IMR-90 (cell line): ENCODE measurements around the gene STUM. TPM values are rescaled to one million over a fixed set of nuclear protein-coding genes. Genes with fewer than 3 reads are reported as not detected.

Experiments
- ATAC-seq: fragments of 200-7000 bp; cut with Tn5 transposase; 2 replicates; pipeline ENCODE4 v1.9.1; 2020; ENCODE audit warnings: low read depth, mild to moderate bottlenecking, moderate library complexity
- BruUV-seq: library from RNA; stranded (reverse); fragments of 400-500 nt; replicated peaks from 2 replicates; lab custom pipeline; 2021; lab: Mats Ljungman, UMichigan
- CTCF ChIA-PET: fragments of 300-600 bp; formaldehyde crosslinking; extraction: SDS; loops from one replicate; lab custom pipeline; 2021; ENCODE audit warnings: antibody characterized with exemption; lab: Yijun Ruan, JAX
- POLR2A ChIA-PET: fragments of 300-600 bp; sonication (Branson Sonifier 250); formaldehyde crosslinking; loops from one replicate; lab custom pipeline; 2022; ENCODE audit warnings: antibody characterized with exemption; ENCODE audit not compliant: unreplicated experiment; lab: Charles Lee
- DNase-seq: peaks from one replicate; pipeline ENCODE4 v3.0.0; 2013
- H2AFZ ChIP-seq: replicated peaks from 2 replicates; pipeline ENCODE3; 2013; ENCODE audit warnings: low read length, mild to moderate bottlenecking; ENCODE audit not compliant: poor library complexity
- H2AK5ac ChIP-seq: 2 replicates; pipeline ENCODE4 v1.6.1; 2013; ENCODE audit warnings: low read depth, low read length, inconsistent platforms
- H2AK9ac ChIP-seq: replicated peaks from 2 replicates; pipeline ENCODE3; 2013; ENCODE audit warnings: mild to moderate bottlenecking, low read depth, low read length, moderate library complexity; ENCODE audit not compliant: poor library complexity
- H2BK120ac ChIP-seq: 2 replicates; pipeline ENCODE4 v1.6.1; 2013; ENCODE audit warnings: low read depth, low read length, inconsistent platforms
- H2BK15ac ChIP-seq: 3 replicates; pipeline ENCODE4 v1.6.1; 2013; ENCODE audit warnings: low read depth, low read length, inconsistent platforms
- H2BK20ac ChIP-seq: 2 replicates; pipeline ENCODE4 v1.6.1; 2013; ENCODE audit warnings: low read depth, mild to moderate bottlenecking, inconsistent platforms, low read length, moderate library complexity
- H2BK5ac ChIP-seq: 2 replicates; pipeline ENCODE4 v1.6.1; 2013; ENCODE audit warnings: mild to moderate bottlenecking, low read depth, low read length, inconsistent platforms; ENCODE audit not compliant: poor library complexity, severe bottlenecking
- H3K14ac ChIP-seq: replicated peaks from 2 replicates; pipeline ENCODE4 v1.6.1; 2013; ENCODE audit warnings: low read depth, low read length, inconsistent platforms
- H3K18ac ChIP-seq: 2 replicates; pipeline ENCODE4 v1.6.1; 2013; ENCODE audit warnings: low read depth, low read length, control low read depth
- H3K23ac ChIP-seq: 2 replicates; pipeline ENCODE4 v1.6.1; 2013; ENCODE audit warnings: low read depth, low read length, inconsistent platforms
- H3K27ac ChIP-seq: 2 replicates; pipeline ENCODE4 v1.5.1; 2013; ENCODE audit warnings: mild to moderate bottlenecking, control low read depth, low read length; ENCODE audit not compliant: insufficient read depth
- H3K27me3 ChIP-seq: 2 replicates; pipeline ENCODE4 v1.6.1; 2013; ENCODE audit warnings: low read length; ENCODE audit not compliant: control insufficient read depth, insufficient read depth
- H3K36me3 ChIP-seq: 2 replicates; pipeline ENCODE4 v1.6.1; 2013; ENCODE audit warnings: low read length, mixed read lengths; ENCODE audit not compliant: control insufficient read depth, insufficient read depth
- H3K4ac ChIP-seq: 2 replicates; pipeline ENCODE4 v1.6.1; 2013; ENCODE audit warnings: low read depth, low read length, inconsistent platforms
- H3K4me1 ChIP-seq: 2 replicates; pipeline ENCODE4 v1.6.1; 2013; ENCODE audit warnings: low read length, mixed read lengths; ENCODE audit not compliant: control insufficient read depth, insufficient read depth
- H3K4me2 ChIP-seq: 2 replicates; pipeline ENCODE4 v1.6.1; 2013; ENCODE audit warnings: low read depth, mild to moderate bottlenecking, control low read depth, low read length, moderate library complexity
- H3K4me3 ChIP-seq: 2 replicates; pipeline ENCODE4 v1.5.1; 2013; ENCODE audit warnings: low read depth, mild to moderate bottlenecking, control low read depth, low read length, moderate library complexity; ENCODE audit not compliant: insufficient read depth
- H3K56ac ChIP-seq: 2 replicates; pipeline ENCODE4 v1.6.1; 2013; ENCODE audit warnings: low read length, inconsistent platforms; ENCODE audit not compliant: insufficient read depth; ENCODE audit errors: extremely low read depth
- H3K79me1 ChIP-seq, 2 experiments: 2 replicates each; pipeline ENCODE4 v1.6.1; 2013; ENCODE audit warnings: low read length in 2 of 2, inconsistent platforms in 1 of 2, low read depth in 1 of 2
- H3K9ac ChIP-seq: 2 replicates; pipeline ENCODE4 v1.6.1; 2013; ENCODE audit warnings: low read depth, low read length, control low read depth
- H3K9me1 ChIP-seq: 2 replicates; pipeline ENCODE4 v1.6.1; 2013; ENCODE audit warnings: low read length, inconsistent platforms; ENCODE audit not compliant: insufficient read depth
- H3K9me3 ChIP-seq: 2 replicates; pipeline ENCODE4 v1.6.1; 2013; ENCODE audit warnings: low read length; ENCODE audit not compliant: control insufficient read depth, insufficient read depth
- H4K20me1 ChIP-seq: 2 replicates; pipeline ENCODE4 v1.6.1; 2013; ENCODE audit warnings: low read length, inconsistent platforms; ENCODE audit not compliant: insufficient read depth
- H4K5ac ChIP-seq: 2 replicates; pipeline ENCODE4 v1.6.1; 2013; ENCODE audit warnings: mild to moderate bottlenecking, low read depth, low read length, control low read depth
- H4K8ac ChIP-seq, 2 experiments: 2 replicates each; pipeline ENCODE4 v1.6.1; 2013; ENCODE audit warnings: low read depth in 2 of 2, low read length in 2 of 2, control low read depth in 1 of 2, inconsistent platforms in 1 of 2
- H4K91ac ChIP-seq: 2 replicates; pipeline ENCODE4 v1.6.1; 2013; ENCODE audit warnings: low read depth, low read length, inconsistent platforms; ENCODE audit not compliant: insufficient read depth
- BHLHE40 ChIP-seq: fragments of 150-350 bp; IDR thresholded peaks from 2 replicates; pipeline ENCODE4 v1.6.1; 2016; ENCODE audit warnings: mild to moderate bottlenecking, low read depth, low read length
- CEBPB ChIP-seq: IDR thresholded peaks from 2 replicates; pipeline ENCODE4 v1.6.1; 2012; ENCODE audit warnings: low read depth, low read length, improper control_type of control experiment
- CHD1 ChIP-seq: IDR thresholded peaks from 2 replicates; pipeline ENCODE4 v1.6.1; 2012; ENCODE audit warnings: low read depth, low read length, improper control_type of control experiment
- CTCF ChIP-seq: conservative IDR thresholded peaks from 2 replicates; pipeline ENCODE4 v1.5.1; 2012; ENCODE audit warnings: mild to moderate bottlenecking, low read depth, low read length, improper control_type of control experiment
- MAFK ChIP-seq: IDR thresholded peaks from 2 replicates; pipeline ENCODE4 v1.6.1; 2012; ENCODE audit warnings: low read depth, low read length, improper control_type of control experiment
- MAZ ChIP-seq: IDR thresholded peaks from 2 replicates; pipeline ENCODE4 v1.6.1; 2012; ENCODE audit warnings: low read depth, mild to moderate bottlenecking, low read length, improper control_type of control experiment, moderate library complexity, borderline replicate concordance
- MXI1 ChIP-seq: IDR thresholded peaks from 2 replicates; pipeline ENCODE4 v1.6.1; 2012; ENCODE audit warnings: low read depth, mild to moderate bottlenecking, low read length, moderate library complexity, borderline replicate concordance
- NFE2L2 ChIP-seq: fragments of 150-350 bp; IDR thresholded peaks from 2 replicates; pipeline ENCODE4 v1.6.1; 2016; ENCODE audit warnings: low read depth, mild to moderate bottlenecking, low read length
- SMC3 ChIP-seq: fragments of 150-350 bp; IDR thresholded peaks from 2 replicates; pipeline ENCODE4 v1.6.1; 2016; ENCODE audit warnings: low read depth, mild to moderate bottlenecking, antibody characterized with exemption, low read length, moderate library complexity
- WGBS, 2 experiments: methylation state at CpG; one replicate each; pipeline versions ENCODE4 v1.1.5 to v1.1.7; 2013; ENCODE audit warnings: missing lambda C conversion rate in 2 of 2; ENCODE audit not compliant: insufficient read length in 1 of 2; ENCODE audit errors: extremely low coverage in 2 of 2; 5-methylcytosine and 5-hydroxymethylcytosine counted together
- dilution Hi-C: fragments of 300-500 bp; cut with HindIII; formaldehyde crosslinking; loops from one replicate; pipeline ENCODE4 v1.14.3; 2018; ENCODE audit warnings: low sequenced_read_pairs; ENCODE audit not compliant: unreplicated experiment
- in situ Hi-C: fragments of 300-500 bp; cut with MboI; formaldehyde crosslinking; loops from 3 replicates; pipeline ENCODE4 v1.14.3; 2019; ENCODE audit warnings: low sequenced_read_pairs, inconsistent platforms, mixed read lengths
- intact Hi-C: fragments of 100-400 bp; cut with micrococcal nuclease; formaldehyde crosslinking; loops from 2 replicates; pipeline ENCODE4 v1.10.0; 2022
- polyA plus RNA-seq, 3 experiments: library from polyadenylated mRNA; depleted of rRNA; stranded (reverse); fragments of >200 nt; gene quantifications; 2 replicates each; pipeline ENCODE4 v1.2.3, GENCODE V29; 2012; ENCODE audit warnings: low replicate concordance in 1 of 3
- total RNA-seq: library from RNA; depleted of rRNA; stranded (reverse); fragments of >200 nt; gene quantifications from 2 replicates; pipeline ENCODE4 v1.2.3, GENCODE V29; 2012

The STUM gene
- total and polyA plus RNA-seq, 2 of the 4 experiments (the other 2 are of a cell fraction) = not detected

GRCh38 chr1:226518375-226518774 lies 30.2 kb upstream of the STUM start:
- dilution Hi-C loops (no loop called here), intact Hi-C loops (no loop called here)

More at GRCh38 chr1:226518375-226518774, 30.2 kb upstream of the STUM start:
- DNase-seq = no peak
- peaks cover 18% of the 10 kb centered on the region for H3K27me3 ChIP-seq
- H2BK20ac ChIP-seq = no peak overlapping the region
- TF ChIP-seq SMC3 = no peak
- TF ChIP-seq NFE2L2 = no peak
- TF ChIP-seq CEBPB = no peak
- TF ChIP-seq CHD1 = no peak
- no peak for TF ChIP-seq MAZ
- no peak for TF ChIP-seq CTCF
- TF ChIP-seq MAFK = no peak
- TF ChIP-seq BHLHE40 = no peak
- no peak for TF ChIP-seq MXI1
- no peaks in the 10 kb centered on the region for H3K79me1 ChIP-seq
- no peak overlapping the region for H2AK5ac ChIP-seq
- H4K91ac ChIP-seq = no peak overlapping the region
- no peak overlapping the region for H2BK120ac ChIP-seq
- no peak for ATAC-seq
- H2BK15ac ChIP-seq = no peak overlapping the region
- no peak overlapping the region for H2AK9ac ChIP-seq
- ChIA-PET CTCF (no interaction called here), POLR2A (no interaction called here)
- H3K56ac ChIP-seq = no peak overlapping the region
- no peak overlapping the region for H3K4ac ChIP-seq
- 100% methylated on average over 1 of the region's 3 CpGs; no CpG with 5 or more reads in 1 of the 2 experiments for WGBS, 2 experiments
- no peak overlapping the region for H4K8ac ChIP-seq
- H3K9ac ChIP-seq = no peak overlapping the region
- no TSS peak for BruUV-seq
- no peaks in the 10 kb centered on the region for H3K36me3 ChIP-seq
- H2AFZ ChIP-seq = no peak overlapping the region
- H3K27ac ChIP-seq = no peak overlapping the region
- no peak overlapping the region for H2BK5ac ChIP-seq
- H3K4me2 ChIP-seq = no peak overlapping the region
- no peaks in the 10 kb centered on the region for H3K9me3 ChIP-seq
- no peak overlapping the region for H4K5ac ChIP-seq
- no peak overlapping the region for H3K23ac ChIP-seq
- no peaks in the 10 kb centered on the region for H3K9me1 ChIP-seq
- H3K14ac ChIP-seq = no peak overlapping the region
- H3K18ac ChIP-seq = no peak overlapping the region
- in situ Hi-C loops = no loop called here
- no peak overlapping the region for H3K4me3 ChIP-seq
- H3K4me1 ChIP-seq = no peaks in the 10 kb centered on the region
- H4K20me1 ChIP-seq = no peaks in the 10 kb centered on the region
